OCI-LY1 (cell line): Measurements from ENCODE around the gene INHA.

Source experiments
- EZH2 ChIP-seq: fragments of 200-600 bp; sonication (generic), shearing (Covaris generic); IDR thresholded peaks from 2 replicates; pipeline ENCODE4 v1.8.0; 2017; ENCODE audit warnings: borderline replicate concordance, mixed run types, mild to moderate bottlenecking, antibody characterized with exemption, low read length, moderate library complexity, mixed read lengths
- TF ChIP-seq, protein P1 (sequence below): fragments of 200-600 bp; sonication (generic), shearing (Covaris generic); IDR thresholded peaks from 2 replicates; pipeline ENCODE4 v1.5.1; 2017; ENCODE audit warnings: mild to moderate bottlenecking, antibody characterized with exemption, low read length, moderate library complexity, mixed read lengths

- TF ChIP-seq, protein P1, sequence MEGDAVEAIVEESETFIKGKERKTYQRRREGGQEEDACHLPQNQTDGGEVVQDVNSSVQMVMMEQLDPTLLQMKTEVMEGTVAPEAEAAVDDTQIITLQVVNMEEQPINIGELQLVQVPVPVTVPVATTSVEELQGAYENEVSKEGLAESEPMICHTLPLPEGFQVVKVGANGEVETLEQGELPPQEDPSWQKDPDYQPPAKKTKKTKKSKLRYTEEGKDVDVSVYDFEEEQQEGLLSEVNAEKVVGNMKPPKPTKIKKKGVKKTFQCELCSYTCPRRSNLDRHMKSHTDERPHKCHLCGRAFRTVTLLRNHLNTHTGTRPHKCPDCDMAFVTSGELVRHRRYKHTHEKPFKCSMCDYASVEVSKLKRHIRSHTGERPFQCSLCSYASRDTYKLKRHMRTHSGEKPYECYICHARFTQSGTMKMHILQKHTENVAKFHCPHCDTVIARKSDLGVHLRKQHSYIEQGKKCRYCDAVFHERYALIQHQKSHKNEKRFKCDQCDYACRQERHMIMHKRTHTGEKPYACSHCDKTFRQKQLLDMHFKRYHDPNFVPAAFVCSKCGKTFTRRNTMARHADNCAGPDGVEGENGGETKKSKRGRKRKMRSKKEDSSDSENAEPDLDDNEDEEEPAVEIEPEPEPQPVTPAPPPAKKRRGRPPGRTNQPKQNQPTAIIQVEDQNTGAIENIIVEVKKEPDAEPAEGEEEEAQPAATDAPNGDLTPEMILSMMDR = no peak
- no peak for TF ChIP-seq EZH2
Measured at GRCh38 chr2:219548990-219549389, 23.1 kb upstream of the INHA start.
